SHP77 treated with DMSO at 0.1 percent for 48 hours (cell line): ENCODE results near the gene FGFBP1.

Experiments
- DNase-seq: peaks from one replicate; lab custom pipeline; 2025; lab: John Stamatoyannopoulos, UW

The FGFBP1 gene

GRCh38 chr4:15912236-15912635, 26.3 kb downstream of the FGFBP1 start:
- DNase-seq, result no peak

GRCh38 chr4:15910155-15910940, 28.2 kb downstream of the FGFBP1 start:
- no peak for DNase-seq

GRCh38 chr4:15907430-15907829, 31.1 kb downstream of the FGFBP1 start:
- no peak for DNase-seq

GRCh38 chr4:15906020-15906443, 32.5 kb downstream of the FGFBP1 start:
- DNase-seq, result peak; percentile 8

GRCh38 chr4:15902746-15903145, 35.8 kb downstream of the FGFBP1 start:
- no peak for DNase-seq

GRCh38 chr4:15901998-15902397, 36.5 kb downstream of the FGFBP1 start:
- no peak for DNase-seq

- DNase-seq, result no peak
These were observed 37.5 kb downstream of the FGFBP1 start for GRCh38 chr4:15901007-15901406.

GRCh38 chr4:15899511-15899910, 39.0 kb downstream of the FGFBP1 start:
- DNase-seq, result no peak

- DNase-seq, result no peak
These were observed 39.6 kb downstream of the FGFBP1 start for GRCh38 chr4:15898902-15899301.

GRCh38 chr4:15897577-15897976, 41.0 kb downstream of the FGFBP1 start:
- no peak for DNase-seq

- no peak for DNase-seq
These were observed 43.3 kb downstream of the FGFBP1 start for GRCh38 chr4:15894921-15895916.

GRCh38 chr4:15894393-15894792, 44.1 kb downstream of the FGFBP1 start:
- DNase-seq, result no peak

GRCh38 chr4:15893962-15894361, 44.6 kb downstream of the FGFBP1 start:
- no peak for DNase-seq

- no peak for DNase-seq
These were observed 47.2 kb downstream of the FGFBP1 start for GRCh38 chr4:15891312-15891711.

GRCh38 chr4:15890246-15890829, 48.2 kb downstream of the FGFBP1 start:
- no peak for DNase-seq

- DNase-seq, result no peak
These were observed 50.0 kb downstream of the FGFBP1 start for GRCh38 chr4:15888515-15888914.
